CD4-positive, alpha-beta T cell treated with Interleukin-17A for 4 hours (primary cell): ENCODE results near the gene GIT2.
"Not testable (repeated sequence)": the region's sequence is repeated elsewhere in the genome, so short reads cannot be mapped to it uniquely, and the experiment has no call there.

Source experiments
- DNase-seq: peaks from one replicate; pipeline ENCODE4 v3.0.0-alpha.2; 2020; ENCODE audit warnings: mixed read lengths

The GIT2 gene

DNA sequence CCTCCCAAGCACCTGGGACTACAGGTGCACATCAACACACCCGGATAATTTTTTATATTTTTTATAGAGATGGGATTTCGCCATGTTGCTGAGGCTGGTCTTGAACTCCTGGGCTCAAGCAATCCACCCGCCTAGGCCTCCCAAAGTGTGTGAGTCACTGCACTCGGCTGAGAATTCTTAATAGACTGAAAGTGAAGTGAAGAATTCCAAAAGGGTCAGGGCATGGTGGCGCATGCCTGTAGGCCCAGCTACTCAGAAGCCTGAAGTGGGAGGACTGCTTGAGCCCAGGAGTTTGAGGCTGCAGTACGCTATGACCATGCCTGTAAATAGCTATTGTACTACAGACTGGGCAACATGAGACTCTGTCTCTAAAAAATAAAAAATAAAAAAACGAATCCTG lies 52.4 kb downstream of the GIT2 start:
- DNase-seq: no peak

DNA sequence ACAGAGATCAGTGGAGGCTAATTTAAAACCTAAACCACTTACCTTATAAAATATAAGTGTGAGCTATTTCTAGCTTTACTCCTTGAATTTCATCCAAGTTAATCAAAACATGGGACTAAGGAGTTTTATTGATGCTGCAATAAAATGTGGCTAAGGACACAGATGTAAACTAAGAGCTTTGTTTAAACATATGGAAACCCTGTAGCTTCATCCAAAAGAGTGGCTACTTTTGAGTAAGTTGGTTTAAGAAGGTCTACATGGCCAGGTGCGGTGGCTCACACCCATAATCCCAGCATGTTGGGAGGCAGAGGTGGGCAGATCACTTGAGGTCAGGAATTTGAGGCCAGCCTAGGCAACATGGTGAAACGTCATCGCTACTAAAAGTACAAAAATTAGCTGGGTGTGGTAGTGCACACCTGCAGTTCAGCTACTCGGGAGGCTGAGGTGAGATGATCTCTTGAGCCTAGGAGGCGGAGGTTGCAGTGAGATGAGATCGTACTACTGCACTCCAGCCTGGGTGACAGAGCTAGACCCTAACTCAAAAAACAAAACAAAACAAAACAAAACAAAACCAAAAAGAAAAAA lies 55.7 kb downstream of the GIT2 start:
- DNase-seq: no peak

DNA sequence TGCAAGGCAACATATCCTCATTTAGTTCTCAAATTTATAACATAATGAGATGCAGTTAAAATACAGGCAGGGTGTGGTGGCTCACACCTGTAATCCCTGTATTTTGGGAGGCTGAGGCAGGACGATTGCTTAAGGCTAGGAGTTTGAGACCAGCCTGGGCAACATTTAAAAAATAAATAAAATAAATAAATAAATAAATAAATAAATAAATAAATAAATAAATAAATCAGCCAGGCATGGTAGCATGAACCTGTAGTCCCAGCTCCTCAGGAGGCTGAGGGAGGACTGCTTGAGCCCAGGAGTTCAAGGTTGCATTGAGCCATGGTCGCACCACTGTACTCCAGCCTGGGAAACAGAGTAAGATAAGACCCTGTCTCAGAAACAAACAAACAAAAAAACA lies 56.7 kb downstream of the GIT2 start:
- no peak for DNase-seq

DNA sequence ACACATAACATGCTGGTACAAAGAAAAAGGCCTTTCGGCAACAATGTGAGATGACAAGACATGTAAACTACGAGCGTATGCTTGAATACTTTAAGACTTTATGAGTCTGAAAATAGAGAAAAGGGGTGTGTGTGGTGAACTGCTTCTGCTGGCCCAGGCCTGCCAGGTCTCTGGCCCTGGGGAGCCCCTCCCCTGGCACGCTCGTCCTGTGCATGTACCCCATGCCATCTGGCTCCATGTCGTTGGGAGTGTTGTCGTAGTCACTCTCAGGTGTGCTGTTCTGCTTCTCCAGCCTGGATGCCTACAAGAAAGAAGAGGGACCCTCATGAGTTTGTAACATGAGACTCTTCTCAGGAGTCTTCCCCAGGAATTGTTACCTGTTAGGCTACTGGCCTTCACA lies 57.2 kb downstream of the GIT2 start:
- DNase-seq: no peak

DNA sequence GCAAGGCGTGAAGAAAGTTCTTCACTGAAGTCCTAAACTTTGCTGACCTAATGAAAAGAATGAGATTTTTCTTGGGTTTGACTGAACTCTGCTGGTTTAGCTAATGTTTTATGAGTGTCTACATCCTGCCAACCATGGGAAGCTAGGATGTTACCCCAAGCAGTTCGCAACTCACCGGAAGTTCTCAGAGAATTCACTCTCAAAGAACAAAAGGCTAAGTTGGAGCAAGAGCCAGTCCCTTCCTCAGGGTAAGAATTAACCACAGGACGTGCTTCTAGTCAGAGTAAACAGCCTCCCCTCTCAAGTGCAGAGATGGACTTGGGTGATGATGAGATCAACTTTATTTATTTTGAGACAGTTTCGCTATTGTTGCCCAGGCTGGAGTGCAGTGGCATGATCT lies 58.8 kb downstream of the GIT2 start:
- no peak for DNase-seq

DNA sequence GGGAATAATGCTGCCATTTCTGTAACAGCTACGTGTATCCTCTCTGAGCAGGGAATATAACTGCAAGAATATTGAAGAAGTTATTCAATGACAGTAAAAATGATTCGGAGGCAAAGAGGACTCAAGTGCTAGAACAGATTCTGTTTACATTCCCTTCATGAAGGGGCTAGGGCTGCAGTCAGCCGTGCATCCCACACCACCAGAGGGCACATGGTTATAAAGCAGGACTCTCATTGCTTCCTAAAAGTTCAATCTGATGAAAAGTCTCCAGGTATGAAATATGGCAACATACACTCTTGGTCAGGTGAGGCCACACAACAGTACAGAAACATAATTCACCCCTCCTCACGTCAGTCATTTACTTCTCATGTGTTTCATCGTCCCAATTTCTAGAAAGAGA lies 62.1 kb downstream of the GIT2 start:
- DNase-seq: peak; percentile 36

DNA sequence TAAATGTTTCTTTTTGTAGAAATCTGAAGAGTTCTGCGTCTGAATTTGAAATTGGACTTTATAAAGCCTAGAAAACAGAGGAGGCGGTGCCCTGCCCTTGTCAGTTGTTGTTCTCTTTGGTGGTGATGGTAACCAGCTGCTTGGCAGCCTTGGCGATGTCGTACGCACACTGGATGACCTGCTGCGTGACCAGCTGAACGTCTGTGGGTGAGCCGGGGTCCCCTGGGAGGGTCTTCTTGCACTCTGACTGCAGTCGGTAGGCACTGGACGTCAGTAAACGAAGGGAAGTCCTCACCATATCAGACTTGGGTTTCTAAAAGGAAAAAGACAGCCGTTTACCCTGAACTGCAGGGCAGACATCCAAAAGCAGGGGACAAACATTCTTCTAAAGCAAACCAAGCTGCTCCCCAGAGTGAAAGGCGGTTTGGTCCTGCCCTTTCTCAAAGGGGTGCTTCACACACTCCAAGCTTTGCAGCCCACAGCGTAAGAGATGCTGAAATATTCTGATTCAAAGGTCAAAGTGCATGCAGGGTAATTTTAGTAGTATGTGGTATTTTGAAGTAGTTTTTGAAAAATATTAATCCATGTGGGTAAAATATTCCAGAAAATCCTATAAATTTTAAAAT lies 63.2 kb downstream of the GIT2 start:
- DNase-seq: no peak

DNA sequence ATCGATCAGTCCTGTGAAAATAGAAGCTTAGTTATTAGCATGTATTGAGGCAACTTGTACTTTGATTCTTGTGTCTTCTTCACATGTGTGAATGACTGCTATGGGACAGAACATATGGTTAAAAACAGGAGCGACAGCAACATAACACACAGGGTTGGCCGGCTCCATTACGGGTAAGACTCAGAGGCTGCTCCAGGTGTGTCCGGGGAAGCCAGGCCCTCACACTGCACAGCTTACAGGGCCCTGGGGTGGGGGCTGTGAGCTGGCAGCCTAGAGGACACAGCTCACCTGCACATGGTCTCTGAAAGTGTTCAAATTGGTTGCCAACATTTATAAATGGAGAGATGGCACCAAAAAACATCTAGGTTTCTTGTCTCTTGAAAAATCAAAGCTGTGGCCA lies 65.0 kb downstream of the GIT2 start:
- DNase-seq: no peak

DNA sequence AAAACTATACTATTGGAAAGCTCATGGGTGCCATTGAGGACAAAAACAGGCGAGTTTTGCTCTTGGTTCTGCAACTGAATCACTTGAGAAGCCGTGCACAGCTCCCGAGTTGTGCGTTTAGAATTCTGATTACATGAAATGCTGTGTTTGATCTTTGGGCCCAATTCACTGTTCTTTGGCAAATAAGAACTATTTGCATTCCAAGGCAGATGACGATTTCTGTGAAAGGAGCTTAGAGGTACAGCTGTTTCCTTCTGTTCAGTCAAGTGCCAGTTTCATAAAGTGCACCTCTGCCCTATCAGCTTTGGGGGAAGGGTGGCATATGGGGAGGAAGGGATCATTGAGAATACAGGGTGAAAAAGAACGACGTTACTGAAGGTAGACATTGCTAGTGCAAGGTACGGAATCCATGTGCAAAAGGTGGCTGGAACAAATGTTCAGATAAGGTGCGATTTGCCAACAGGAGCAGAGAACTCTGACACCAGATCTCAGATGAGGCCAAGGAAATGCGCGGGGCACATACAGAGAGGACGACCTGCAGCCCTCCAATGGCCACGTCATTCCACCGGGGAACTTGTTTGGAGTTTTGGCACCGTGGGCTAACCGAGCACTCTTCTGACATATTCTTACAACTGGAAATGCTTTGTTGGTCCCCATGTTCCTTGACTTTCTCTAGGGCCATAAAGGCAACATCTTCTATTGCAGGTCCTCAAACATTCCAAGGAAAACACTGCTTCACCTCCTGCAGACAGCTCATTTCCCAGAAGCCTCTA lies 66.0 kb downstream of the GIT2 start:
- DNase-seq: no peak

DNA sequence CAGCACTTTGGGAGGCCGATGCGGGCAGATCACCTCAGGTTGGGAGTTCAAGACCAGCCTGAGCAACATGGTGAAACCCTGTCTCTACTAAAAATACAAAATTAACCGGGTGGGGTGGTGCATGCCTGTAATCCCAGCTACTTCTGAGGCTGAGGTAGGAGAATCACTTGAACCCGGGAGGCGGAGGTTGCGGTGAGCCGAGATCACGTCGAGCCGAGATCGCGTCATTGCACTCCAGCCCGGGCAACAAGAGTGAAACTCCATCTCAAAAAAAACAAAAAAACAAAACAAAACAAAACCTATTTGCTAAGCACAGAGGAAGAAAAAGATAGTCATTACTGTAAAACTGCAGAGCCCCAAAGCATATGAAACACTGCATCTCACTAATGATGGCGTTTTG lies 66.8 kb downstream of the GIT2 start:
- DNase-seq: not testable (repeated sequence)

DNA sequence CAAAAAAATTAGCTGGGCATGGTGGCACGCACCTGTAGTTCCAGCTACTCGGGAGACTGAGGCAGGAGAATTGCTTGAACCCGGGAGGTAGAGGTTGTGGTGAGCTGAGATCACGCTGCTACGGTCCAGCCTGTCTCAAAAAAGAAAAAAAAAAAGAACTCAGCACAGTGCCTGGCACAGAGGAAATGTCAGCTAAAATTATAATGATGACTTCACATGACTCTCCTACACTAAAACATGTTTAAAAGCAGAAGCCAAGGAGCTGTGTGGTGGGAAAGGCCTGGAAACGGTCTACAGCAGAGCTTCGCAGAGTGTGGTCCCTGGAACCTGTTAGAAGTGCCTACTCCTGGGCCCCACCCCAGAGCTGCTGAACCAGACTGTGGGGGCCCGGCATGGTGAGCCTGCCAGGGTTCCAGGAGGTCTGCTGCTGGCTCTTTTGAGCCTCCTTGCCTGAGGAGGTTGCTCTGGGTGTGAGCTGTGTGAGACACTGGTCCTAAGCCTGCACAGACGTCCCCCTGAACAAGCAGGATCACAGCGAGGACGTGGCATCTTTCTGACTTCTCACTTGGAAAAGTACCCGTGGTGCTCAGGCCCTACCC lies 68.0 kb downstream of the GIT2 start:
- DNase-seq: no peak

DNA sequence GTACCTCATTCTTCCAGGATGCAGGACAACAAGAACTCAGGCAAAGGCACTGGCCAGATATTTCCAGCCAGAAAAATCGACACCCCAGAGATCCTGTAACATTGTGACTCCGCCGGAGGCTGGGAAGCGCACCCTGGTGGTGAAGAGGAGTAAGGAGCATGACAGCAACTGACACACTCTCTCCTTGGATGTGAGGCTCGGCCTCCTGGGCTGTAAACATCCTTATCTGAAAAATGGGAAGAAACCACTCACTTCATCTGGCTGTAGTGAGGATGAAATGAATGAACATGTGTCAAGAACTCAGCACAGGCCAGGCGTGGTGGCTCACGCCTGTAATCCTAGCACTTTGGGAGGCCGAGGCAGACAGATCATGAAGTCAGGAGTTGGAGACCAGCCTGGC lies 68.5 kb downstream of the GIT2 start:
- peak; percentile 60 for DNase-seq

DNA sequence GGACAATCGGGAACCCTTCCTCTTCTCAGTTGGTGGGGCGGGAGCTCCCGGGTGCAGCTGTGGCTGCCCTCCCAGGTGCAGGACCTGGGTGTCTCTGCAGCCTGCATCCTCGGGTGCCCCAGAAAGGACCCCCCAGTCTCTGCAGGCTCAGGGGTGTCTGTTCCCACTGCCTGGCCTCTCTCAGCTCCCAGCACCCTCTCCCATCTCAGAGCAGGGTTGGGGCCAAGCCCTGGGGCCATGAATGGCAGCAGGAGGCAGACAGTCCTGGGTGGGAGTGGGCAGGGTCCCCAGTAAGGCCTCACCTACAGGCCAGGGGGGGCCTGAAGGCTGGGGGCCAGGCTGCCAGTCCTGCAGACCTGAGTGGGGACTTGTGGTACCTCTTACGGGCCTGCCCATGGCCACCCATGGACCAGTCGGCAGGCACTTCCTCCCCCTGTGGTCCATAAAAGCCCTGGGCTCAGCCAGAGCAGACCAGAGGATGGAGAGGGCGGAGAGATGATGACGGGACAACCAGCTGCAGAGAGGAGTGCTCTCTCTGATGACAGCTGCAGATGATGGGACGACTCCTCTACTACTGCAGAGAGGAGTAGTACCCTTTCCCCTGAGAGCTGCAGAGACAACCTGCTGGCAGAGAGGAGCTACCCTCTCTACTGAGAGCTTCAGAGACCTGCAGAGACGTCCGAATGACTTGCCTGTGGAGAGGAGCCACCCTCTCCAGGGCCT lies 69.5 kb downstream of the GIT2 start:
- DNase-seq: no peak

DNA sequence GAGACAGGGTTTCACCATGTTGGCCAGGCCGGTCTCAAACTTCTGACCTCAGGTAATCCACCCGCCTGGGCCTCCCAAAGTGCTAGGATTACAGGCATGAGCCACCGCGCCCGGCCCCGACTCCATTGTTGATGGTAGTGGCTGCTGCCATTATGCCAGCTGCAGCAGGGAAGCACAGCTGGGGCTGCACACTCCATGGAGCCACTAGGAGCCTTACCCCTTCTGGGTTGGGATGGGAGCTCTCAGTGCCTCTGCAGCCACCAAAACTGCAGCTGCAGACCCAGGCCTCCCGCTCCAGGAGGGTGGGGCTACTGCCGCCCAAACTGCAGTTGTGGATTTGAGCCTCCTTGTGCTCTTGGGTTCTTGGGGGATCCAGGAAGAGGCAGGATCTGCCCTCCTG lies 70.2 kb downstream of the GIT2 start:
- no peak for DNase-seq

DNA sequence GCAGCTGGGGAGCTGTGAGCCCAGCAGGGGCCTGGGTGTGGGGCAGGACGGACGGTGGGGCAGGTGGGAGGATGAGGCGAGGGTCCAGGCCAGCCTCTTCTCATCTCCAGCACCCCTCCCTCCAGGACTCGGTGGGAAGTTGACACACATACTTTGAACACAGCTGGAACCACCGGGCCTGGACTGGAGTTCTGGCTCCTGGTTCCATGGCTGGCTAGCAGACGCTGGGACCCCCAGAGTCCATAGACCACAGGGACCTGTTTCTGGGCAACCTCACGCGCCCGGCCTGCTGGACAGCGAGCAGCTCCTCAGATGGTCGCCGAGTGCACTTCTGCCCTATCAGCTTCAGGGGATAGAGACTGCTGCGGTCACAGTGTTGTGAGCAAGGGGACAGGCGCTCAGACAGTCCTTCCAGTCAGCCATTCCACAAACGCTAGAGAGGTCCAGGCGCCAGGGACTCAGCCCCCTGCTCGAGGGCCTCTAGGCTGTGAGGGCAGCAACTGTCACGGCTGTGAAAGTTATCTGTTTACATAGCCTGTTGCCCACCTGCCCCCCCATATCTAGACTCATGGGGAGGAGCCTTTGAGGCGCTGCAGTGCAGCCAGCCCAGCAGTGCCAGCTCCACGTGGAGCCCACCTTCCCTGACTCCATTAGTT lies 70.9 kb downstream of the GIT2 start:
- DNase-seq: no peak

DNA sequence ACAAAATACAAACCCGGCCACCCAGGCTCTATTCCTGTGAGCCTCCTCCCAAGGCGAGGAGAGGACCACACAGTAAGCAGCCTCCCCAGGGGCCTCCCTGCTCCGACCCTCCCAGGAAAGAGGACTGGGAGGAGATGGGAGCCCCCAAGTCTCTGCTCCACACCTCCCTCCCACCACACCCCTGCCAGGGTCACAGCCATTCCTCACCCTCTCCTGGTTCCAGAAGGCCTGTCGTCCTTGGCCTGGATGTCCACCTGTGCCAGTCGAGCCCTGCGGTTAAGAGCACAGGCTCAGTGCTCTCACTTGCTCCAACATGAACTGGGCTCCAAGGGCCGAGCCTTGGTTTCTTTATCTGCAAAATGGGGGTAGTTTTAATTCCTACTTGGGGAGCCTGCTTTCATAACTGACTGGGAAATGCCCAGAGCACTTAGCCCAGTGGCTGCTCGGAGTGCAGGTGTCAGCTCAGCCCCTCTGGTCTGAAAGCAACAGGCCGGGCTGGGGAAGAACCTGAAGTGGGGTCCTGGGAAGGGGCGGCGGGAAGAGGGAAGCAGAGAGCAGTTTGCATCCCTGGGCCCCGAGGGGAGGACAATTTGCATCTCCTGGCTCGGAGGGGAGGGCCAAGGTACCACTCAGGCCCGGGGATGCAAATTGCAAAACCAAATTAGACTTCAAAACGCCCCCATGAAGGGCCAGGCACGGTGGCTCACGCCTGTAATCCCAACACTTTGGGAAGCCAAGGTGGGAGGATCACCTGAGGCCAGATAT lies 72.5 kb downstream of the GIT2 start:
- no peak for DNase-seq

DNA sequence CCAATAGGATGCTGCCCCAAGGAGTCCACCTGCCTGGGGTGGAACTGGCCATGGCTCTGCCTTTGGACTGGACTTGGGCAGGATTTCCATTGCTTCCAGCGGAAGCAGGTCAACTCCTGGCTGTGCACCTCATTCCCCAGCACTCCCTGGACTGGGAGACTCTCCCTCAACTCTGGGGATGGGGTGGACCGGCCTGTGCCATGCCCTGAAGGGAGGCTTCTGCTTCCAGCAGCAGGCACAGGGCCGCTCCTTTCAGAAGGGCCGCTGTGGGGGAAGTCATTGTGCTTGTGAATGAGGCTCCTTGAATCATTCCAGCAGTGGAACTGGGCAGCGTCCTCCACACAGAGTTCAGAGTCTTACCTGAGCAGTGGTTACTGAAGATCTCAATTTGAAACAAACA lies 73.1 kb downstream of the GIT2 start:
- no peak for DNase-seq

DNA sequence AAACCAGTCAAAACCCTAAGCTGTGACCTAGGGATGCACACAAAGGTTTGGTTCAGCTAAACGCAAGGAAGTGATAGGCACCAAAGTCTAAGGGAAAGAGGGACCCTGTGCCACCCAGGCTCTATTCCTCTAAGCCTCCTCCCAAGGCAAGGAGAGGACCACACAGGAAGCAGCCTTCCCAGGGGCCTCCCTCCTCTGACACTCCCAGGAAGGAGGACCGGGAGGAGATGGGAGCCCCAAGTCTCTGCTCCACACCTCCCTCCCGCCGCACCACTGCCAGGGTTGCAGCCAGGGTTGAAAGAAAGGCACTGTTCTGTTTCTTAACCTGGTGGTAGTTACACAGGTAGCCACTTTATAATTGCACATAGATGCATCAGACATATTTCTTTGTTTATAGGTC lies 74.2 kb downstream of the GIT2 start:
- no peak for DNase-seq

DNA sequence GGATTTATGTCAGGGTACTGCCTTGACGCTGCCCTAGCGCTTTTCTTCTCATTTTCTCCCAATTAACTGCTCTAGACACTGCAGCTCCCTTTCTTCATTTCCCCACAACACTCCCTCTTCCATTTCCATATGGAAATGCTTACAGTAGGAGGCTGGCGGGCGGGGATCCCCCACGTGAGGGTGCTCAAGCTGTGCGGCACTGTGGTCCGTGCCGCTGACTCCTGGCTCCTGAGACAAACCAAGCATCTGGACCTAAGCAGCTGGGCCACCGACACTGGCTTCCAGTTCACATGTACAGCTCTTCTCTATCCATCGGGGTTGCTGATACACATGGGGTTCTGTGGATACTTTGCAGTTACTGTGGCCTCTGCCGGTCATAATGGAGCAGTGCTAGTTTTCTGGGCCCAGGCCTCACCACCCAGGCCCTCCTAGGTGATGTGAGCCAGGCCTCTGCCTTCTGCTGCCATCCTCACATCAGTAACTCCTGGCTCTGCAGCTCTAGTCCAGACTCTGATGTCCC lies 75.8 kb downstream of the GIT2 start:
- DNase-seq: no peak

DNA sequence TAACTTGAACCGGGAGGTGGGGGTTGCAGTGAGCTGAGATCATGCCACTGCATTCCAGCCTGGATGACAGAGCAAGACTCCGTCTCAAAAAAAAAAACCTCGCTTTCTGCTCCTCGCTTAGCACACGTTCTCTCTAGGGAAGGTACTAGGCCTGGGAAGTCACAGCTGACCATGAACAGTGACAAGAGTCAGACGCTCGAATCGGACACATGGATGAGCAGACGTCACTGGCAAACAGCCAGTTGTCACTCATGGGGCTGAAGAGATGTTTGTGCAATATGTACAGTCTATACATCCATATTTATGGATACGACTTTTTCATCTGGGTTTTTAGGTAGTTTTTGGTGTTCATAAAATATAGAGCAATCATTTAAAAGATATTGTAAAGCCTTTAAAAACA lies 76.7 kb downstream of the GIT2 start:
- no peak for DNase-seq

DNA sequence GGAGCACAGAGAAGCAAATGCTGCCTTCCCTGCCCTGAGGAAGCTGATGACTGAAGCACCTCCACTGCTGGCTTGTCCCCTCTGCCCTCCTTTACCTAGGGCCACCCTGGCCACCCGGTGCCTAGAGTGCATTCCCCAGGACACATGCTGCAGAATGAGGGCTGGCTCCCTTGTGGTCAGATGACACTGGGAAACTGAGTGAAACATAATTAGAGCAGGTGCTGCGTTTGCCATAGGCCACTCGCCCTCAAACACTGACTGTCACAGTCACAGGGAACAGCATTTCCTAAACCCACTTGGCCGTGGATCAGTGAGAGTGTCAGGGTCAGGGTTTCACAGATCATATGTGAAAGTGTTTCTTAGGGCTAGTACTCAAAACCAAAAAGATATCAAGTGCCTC lies 80.1 kb downstream of the GIT2 start:
- DNase-seq: no peak
